Retina (tissue), 1 donor: ENCODE measurements around the gene KITLG.
A peak's percentile ranks its signal among the peaks of the same experiment; 100 is the strongest.
"Not testable (repeated sequence)": the region's sequence is repeated elsewhere in the genome, so short reads cannot be mapped to it uniquely, and the experiment has no call there.

Experiments
- DNase-seq: peaks from one replicate; pipeline ENCODE4 v3.0.0-alpha.2; 2016

KITLG gene

GRCh38 chr12:88538697-88539096 lies 41.6 kb downstream of the KITLG start:
- no peak for DNase-seq

DNA sequence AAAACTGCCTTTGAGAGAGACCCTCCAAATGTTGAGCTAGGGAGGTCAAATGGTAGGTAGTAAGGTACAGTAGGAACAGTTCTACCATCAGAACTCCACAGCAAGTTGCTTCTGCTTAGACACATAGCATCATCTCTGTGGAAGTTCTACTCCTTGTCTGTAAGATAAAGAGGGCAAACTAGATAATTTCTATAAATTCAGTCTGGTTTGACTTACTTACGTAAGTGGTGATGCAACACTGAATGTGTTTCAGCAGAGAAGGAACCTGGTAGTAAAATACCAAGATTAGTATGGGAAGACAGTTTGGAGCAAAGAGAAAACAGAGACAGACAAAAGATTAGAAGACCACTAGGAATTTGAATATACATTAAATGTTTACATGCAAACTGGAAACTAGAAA lies 42.0 kb downstream of the KITLG start:
- DNase-seq = no peak

DNA sequence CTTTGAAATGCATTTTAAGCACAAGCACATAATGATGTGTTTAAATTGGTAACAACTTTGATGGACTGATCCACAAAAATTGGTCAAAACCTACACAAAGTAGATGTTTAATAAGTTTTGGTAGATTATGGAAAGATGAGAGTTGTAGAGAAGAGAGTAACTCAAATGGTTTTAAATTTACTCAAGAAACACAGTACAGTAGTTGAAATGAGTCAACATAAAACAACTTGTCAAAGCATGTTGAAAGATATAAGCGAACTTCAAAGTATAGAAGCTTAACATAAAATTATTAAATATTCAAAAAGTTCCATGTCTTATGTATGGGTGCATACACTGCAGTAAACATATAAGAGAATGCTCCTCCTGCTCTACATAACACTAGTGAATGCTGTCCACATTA lies 49.4 kb downstream of the KITLG start:
- no peak for DNase-seq

GRCh38 chr12:88529531-88530488 lies 50.5 kb downstream of the KITLG start:
- DNase-seq = peak; percentile 2

- no peak for DNase-seq
These were observed 57.3 kb downstream of the KITLG start for GRCh38 chr12:88522961-88523360.

GRCh38 chr12:88520436-88520820 lies 59.8 kb downstream of the KITLG start:
- DNase-seq = no peak

- no peak for DNase-seq
These were observed 60.4 kb downstream of the KITLG start for GRCh38 chr12:88519802-88520435.

GRCh38 chr12:88518863-88519403 lies 61.3 kb downstream of the KITLG start:
- no peak for DNase-seq

DNA sequence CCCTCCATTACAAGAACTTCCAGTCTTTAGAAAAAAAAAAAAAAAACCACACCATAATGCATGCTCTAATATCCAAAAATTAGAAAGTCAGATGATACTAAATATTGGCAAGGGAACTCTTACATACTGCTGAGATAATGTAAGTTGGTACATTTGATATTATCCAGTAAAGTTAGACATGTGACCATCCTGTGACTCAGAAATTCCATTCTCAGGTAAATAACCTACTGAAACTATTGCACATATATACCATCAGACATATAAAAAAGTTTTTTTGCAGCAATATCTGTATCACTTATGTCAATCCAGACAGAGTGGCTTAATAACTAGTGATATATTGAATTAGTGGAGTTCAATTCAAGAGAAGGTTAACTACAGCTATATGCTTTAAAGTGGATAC lies 63.5 kb downstream of the KITLG start:
- no peak for DNase-seq

DNA sequence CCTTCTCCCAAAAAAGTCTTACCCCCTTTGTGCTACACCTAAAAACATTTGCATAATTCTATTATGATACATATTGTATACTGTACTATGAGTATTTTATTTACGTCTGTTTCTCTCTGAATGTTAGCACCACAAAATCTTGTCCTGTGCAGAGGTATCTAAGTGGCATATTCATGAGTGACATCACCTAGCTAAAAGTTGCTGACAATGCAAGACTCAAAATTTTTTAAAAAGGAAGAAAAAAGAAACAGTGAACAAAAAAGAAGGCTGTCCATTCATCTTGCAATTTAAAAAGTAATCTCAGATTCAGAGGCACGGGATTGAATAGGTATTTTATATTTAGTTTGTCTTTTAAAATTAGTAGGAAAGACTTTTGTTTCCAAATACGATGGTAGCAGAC lies 69.4 kb downstream of the KITLG start:
- no peak for DNase-seq

DNA sequence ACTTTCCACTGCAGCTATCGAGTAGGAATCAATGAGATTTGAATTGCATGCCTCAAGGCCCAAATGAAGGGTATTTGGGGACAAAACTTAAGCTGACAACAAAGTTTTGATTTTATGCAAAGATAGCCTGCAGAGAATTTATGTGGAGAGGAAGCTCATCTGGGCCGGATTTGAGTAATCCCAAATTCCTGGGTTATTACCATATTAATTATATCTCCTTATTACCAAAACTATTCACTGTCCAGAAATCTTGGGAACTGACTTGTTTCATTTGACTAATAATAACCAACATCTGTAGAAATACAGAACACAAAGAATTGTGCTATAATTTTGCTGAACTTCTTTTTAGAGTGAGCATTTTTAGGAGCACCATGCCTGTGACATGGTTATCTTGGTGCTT lies 70.4 kb downstream of the KITLG start:
- no peak for DNase-seq

GRCh38 chr12:88509347-88509746 lies 70.9 kb downstream of the KITLG start:
- no peak for DNase-seq

- DNase-seq = not testable (repeated sequence)
These were observed 72.4 kb downstream of the KITLG start for GRCh38 chr12:88507851-88508250.

- DNase-seq = no peak
These were observed 73.0 kb downstream of the KITLG start for GRCh38 chr12:88507270-88507669.

GRCh38 chr12:88505696-88506095 lies 74.6 kb downstream of the KITLG start:
- DNase-seq = no peak

DNA sequence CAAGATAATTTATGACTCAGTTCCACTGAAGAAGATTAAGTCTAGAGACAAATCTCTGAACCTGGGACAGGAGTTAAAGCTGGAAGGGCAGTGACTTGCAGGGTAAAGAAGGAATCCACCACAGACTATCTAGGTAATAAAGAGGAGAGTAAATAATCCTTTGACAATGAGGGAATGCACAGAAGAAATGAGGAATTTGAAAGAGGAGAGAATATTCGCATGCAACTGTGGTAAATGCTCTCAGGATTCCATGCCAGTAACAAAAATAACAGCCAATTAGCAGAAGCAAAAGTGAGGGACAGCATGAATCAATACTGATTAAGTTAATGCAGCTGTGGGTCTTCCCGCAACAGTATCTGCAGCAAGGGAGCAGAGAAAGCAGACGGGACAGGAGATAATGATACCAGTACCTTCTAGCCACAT lies 77.0 kb downstream of the KITLG start:
- peak; percentile 3 for DNase-seq

- no peak for DNase-seq
These were observed 78.0 kb downstream of the KITLG start for GRCh38 chr12:88501972-88502938.

GRCh38 chr12:88496891-88497371 lies 83.3 kb downstream of the KITLG start:
- no peak for DNase-seq

GRCh38 chr12:88496429-88496828 lies 83.8 kb downstream of the KITLG start:
- no peak for DNase-seq

GRCh38 chr12:88495031-88495430 lies 85.2 kb downstream of the KITLG start:
- no peak for DNase-seq

- DNase-seq = no peak
These were observed 85.8 kb downstream of the KITLG start for GRCh38 chr12:88494520-88494919.

DNA sequence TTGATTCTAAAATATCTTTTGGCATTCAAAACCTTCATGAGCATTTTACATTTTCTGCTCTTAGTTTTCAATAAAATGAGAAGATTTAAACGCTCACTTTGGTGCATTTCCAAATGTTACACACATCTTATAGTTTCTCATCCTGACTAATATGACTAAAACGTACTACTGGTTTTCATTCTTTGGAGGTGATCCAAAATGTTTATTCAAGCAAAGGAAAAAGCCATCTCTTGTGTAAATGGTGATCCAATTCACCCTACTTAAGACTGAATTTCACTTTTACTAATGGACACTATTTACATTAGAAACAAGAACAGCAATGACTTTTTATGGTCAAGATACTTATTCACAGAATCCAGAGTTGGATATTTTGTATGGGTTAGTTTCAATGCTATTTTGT lies 86.6 kb downstream of the KITLG start:
- DNase-seq = no peak

GRCh38 chr12:88490425-88490824 lies 89.8 kb downstream of the KITLG start:
- DNase-seq = no peak
